Skeletal muscle cell (primary cell): Measurements from ENCODE around the gene MYL10.

Source experiments
- DNase-seq: peaks from one replicate; pipeline ENCODE4 v3.0.0-alpha.2; 2010; ENCODE audit warnings: low read depth
- H3K4me3 ChIP-seq: 2 replicates; pipeline ENCODE4 v1.5.1; 2011; ENCODE audit warnings: low read depth, mild to moderate bottlenecking, control low read depth, low read length, moderate library complexity

The MYL10 gene

DNA sequence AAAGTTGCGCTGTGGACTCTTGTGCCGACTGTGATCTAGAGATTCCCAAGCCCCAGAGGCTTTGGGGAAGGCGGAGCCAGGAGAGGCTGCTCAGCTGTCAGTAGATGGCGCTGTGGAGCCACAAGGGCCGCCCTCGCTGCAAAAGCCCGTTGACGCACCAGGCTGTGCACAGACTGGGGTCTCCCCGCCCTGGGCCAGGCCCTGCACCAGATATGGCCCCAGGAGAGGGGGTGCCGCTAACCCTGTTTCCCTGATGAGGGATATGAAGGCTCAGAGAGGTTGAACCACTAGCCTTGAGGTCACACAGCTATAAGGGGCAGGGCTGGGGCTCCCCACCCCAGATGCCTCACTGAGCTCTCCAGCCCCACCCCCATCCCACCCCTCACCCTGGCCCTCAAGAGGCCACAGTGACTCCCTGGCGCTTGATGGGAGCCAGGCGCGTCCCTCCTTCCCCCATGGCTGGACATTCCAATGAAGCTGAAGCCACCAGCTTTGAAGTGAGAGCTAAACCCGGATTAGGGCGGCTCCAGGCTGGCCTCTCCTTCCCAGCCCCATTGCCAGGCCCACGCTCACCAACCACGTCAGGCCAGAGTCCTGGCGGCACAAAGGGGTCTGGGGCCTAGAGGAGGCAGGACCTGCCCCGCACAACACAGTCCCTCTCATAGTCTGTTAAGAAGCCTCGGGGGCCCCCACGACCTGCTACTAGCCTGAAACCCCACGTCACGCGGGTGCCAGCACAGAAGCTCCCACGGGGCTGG lies 26.4 kb downstream of the MYL10 start:
- no peak overlapping the region for H3K4me3 ChIP-seq
- DNase-seq: no peak

DNA sequence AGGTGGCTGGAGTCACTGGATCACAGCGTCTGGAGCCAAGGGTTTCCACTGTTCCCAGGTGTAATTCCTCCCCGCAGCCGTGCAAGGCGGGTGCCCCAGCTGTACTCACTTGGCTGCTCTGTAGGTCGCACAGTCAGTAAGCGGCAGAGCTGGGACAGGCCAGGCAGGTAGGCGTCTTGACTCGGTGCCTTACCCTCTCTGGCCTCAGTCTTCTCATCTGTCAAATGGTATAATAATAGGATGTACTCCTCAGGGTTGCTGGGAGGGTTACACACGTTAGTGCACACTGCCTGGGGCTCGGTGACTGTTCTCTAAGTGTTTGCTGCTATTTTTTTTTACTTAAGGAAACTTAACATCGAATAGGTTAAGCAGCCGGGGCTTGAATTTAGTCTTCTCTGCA lies 27.0 kb downstream of the MYL10 start:
- no peak overlapping the region for H3K4me3 ChIP-seq

DNA sequence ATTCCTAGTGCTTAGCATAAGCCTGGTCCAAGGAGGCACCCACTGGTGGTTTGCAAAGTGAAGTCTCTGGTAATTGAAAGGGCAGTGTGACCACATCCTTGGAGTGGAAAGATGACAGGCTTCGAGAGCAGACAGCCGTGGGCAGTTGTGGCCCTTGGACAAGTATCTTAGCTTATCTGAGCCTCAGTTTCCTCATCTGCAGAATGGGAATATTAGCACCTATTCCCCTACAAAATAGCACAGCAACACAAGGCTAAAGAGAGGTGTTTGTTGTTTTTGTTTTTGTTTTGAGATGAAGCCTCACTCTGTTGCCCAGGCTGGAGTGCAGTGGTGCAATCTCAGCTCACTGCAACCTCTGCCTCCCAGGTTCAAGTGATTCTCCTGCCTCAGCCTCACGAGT lies 29.3 kb downstream of the MYL10 start:
- no peak for DNase-seq
- H3K4me3 ChIP-seq: no peak overlapping the region

More for the DNA sequence above, 27.0 kb downstream of the MYL10 start:
- no peak for DNase-seq

DNA sequence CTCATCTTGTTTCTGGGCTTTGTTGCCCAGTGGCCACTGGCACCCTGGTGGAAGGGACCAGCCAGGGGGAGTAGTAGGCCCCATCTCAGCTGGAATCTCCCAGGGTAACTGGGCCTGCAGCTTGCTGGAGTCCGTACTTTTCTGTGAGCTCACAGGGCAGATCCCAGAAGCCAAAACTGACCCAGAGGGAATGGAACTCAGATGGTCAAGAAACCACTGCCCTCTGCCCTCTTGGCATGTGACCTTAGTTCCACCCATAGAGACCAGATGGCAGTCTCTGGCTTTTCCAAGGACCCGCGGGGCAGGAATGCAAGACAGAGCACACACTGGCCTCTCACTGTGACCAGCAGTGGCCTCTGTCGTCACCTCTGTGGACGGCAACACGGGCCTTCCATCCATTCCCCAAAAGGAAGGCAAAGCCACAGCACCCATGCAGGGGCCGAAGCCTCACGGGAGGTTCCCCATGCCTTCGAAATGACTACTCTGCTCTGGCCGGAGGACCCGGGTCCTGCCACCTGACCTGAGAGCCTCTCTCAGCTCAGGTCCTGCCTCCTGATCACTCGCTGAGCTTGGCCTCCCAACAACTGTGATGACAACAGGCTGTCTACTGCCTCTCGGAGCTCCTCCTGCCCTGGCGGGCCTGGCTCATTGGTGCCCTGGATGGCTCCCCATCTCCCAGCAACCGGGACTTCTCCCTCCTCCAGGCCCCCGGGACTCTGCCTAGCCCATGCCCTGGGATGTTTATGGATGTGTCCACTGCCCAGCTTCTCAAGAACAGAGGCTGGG lies 29.9 kb downstream of the MYL10 start:
- no peak for DNase-seq
- H3K4me3 ChIP-seq: no peak overlapping the region

DNA sequence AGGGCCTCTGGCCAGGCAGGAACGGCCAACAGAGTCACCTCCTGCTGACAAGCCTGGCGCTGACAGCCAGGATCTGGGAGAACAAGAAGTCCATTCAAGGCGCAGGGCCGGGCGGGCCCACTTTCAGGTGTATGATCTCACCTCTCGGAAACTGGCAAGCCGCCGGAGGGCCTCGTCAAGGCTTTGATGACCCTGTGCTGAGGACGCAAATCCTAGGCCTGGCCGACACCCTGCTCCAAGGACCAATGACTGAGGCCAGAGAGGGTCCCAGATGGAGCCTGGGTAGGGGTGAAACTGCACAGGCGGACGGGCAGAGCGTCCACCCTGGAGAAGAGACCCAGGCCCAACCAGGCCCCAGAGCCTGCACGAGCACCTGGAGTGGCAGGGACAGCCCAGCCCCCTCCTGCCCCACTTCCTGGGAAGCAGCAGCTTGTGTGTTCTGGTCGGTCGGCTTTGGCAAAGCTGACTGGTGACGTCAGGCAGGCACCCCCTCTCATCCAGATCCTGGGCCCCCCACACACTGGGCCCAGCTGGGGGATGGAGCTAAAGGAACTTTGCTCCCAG lies 30.6 kb downstream of the MYL10 start:
- DNase-seq: no peak
- no peak overlapping the region for H3K4me3 ChIP-seq

DNA sequence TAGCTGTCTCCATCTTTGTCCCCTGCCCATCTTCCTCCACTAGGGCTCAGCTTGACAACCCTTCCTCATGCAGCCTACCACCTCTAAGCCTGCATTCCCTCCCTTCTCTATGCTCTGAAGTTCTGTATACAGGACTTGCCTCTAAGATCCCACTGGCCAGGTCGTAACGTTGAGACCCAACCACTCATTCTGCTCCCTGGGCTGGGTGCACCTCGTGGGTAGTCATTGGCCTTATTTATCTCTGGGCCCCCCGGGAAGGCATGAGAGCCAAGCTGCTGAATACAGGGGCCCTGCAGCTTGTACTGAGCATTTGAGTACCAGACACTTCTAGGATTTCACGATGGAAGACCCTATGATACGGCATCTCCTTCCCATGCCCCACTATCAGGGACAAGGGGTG lies 31.2 kb downstream of the MYL10 start:
- no peak for DNase-seq
- no peak overlapping the region for H3K4me3 ChIP-seq

DNA sequence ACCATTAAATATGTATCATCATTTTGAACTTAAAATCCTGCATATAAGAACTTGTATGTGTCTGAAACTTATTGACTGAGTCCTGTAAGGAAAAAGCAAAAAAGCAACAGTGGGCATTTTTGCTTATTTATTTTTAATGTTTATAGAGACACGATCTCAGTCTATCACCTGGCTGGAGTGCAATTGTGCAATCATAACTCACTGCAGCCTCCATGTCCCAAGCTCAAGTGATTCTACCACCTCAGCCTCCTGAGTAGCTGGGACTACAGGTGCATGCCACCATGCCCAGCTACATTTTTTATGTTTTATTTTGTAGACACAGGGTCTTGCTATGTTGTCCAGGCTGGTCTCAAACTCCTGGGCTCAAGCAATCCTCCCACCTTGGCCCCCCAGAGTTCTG lies 32.2 kb downstream of the MYL10 start:
- DNase-seq: no peak
- H3K4me3 ChIP-seq: no peak overlapping the region

DNA sequence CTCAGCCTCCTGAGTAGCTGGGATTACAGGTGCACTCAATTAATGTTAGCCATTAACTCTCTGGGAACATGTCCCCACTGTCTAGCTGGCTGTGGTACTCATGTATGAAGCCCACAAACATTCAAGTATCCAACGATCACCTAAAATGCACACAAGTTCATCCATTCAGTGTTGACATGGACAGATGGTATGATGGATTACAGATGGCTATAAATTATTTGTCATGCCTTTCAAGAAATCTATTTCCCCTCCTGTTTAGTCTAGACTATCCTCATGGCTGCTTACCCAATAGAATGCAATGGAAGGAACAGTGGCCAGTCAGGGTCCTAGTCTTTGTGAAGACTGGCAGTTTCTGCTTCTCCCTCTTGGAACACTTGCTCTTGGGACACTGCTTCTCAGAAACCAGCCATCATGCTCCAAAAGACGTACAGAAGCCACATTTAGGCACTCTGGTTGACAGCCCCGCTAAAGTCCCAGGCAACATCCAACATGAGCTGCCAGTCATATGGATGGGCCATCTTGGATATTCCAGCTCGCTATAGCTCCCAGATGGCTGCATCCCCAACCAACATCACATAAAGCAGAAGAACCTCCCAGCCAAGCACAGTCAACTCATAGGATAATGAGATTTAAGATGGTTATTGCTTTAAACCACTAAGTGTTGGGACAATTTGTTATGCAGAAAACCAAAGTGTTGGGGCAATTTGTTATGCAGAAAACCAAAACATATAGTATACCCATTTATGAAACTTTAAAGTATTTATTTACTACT lies 33.1 kb downstream of the MYL10 start:
- no peak for DNase-seq
- no peak overlapping the region for H3K4me3 ChIP-seq

DNA sequence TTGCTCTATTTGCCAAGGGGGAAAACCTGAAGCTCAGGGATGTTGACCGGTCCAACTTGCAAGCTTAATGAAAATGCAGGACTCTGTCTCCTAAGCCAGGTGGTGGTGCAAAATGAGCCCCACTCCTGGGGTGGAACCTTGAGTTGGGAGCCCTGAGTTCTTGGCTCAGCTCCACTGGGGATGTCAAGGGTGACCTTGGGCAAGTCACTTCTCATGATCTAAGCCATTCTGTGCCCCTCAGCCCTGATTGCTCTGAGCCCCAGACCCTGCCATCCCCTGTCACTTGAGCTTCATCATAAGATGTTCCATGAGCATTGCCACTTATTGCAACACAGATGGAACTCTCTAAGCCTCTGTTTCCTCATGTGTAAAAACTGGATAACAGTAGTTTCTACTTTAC lies 33.9 kb downstream of the MYL10 start:
- no peak for DNase-seq
- no peak overlapping the region for H3K4me3 ChIP-seq

DNA sequence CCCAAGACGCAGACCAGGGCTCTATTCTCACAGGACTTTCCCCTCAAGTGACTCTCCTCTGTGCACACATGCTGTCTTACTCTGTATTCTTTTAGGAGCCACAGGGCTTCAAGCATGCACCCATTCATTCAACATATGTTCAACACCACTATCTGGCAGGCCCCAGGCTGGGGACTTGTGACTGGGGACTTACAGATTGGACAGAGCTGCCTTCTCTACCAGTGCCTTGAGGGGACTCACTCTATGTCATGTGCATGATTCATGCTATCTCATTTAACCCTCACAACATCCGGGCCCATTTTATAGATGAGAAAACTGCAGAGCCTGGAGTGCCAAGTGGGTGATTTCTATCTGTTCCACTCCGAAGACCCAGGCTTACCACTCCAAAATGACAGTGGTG lies 34.3 kb downstream of the MYL10 start:
- DNase-seq: no peak
- no peak overlapping the region for H3K4me3 ChIP-seq

DNA sequence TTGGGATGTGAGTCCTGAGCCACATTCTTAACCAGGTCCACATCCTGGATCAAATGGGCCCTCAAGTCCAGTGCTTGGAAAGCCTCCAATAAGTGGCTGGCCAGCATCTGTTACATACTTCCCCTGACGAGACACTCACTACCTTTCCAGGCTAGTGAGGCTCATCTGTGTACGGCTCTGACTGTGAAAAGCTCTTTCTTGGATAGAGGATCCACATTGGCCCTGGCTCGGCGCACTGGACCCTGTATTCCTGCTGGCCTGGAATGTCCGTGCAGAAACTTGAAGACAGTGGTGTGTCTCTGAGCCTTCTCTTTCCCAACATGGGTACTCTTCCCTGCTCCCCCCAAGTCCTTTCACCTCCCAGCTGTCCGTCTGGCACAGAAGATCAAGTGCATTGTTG lies 35.5 kb downstream of the MYL10 start:
- no peak for DNase-seq
- H3K4me3 ChIP-seq: no peak overlapping the region

DNA sequence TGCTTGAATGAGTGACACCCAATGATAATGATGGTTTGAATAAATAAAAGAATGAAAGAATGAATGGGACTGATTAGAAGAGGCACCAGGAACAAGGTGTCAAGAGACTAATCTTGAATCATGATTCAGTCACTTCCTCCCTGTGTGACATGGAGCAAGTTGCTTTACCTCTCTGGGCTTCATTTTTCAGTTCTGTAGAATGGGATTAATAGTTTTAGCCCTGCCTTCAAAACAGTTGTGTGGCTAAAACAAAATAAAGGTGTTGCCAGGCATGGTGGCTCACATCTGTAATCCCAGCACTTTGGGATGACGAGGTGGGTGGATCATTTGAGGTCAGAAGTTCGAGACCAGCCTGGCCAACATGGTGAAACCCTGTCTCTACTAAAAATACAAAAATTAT lies 37.6 kb downstream of the MYL10 start:
- DNase-seq: no peak
- no peak overlapping the region for H3K4me3 ChIP-seq

DNA sequence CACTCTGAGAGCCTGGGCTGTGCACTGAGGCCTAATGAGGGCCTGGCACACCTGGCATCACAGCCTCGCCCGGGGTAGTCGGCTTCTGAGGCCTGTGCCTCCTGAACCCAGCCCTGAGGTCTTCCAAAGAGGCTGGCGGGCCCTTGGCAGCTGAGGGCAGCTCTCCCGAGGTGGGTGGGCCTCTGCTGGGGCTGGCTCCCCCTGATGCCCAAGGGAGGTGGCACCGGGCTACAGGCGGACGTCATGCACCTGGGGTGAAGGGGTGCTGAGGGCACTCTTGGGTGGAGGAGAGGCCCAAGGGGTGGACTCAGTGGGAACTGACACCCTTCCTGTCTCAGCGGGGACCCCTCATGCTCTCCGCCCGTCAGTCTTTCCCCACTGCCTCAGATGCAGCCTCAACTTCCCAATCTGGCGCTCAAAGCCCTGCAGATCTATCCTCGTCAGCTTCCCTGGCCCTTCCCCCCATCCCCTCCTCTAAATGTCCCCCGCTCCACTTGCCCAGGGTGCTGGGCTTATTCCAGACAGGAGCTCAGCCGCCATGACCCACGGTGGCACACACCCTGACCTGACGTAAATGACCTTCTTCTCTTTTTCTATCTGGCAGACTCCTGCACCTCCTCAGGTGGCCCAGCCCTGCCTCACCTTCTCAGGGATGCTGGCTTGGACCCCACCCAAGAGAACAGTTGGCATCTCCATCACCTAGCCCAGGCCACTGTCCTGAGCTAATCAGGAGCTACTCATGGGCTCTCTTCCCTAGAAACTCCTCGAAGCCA lies 38.2 kb downstream of the MYL10 start:
- no peak for DNase-seq
- H3K4me3 ChIP-seq: no peak overlapping the region

DNA sequence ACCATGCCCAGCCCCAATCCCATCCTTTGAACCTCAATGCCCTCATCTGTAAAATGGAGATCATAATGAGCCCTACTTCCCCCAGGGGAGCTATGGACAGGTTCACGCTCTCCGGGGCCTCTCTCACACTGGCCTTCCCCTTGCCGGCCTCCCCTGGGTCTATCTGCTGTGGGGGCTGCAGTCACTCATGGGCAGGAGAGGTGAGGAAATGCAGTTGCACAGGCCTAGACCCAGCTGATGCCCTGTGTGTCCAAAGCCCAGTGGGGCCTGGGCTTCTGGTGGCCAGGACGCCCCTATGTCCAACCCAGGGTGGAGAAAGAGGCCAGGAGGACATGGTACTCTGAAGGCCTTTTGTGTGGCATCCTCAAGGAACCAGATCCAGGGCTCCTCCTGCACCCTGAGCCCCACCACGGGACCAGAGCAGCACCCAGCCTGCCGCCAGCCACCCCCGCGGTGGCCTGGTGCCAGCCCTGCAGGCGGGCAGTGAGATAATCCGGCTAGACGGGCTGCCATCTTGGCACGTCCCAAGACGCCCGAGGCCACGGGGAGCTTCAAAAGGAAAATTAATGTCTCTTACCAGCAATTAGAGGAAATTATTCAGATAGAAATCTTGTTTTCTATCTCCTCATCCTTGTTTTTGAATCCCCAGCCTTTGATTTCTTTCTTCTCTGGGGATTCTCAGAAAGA lies 39.0 kb downstream of the MYL10 start:
- no peak overlapping the region for H3K4me3 ChIP-seq
- no peak for DNase-seq

DNA sequence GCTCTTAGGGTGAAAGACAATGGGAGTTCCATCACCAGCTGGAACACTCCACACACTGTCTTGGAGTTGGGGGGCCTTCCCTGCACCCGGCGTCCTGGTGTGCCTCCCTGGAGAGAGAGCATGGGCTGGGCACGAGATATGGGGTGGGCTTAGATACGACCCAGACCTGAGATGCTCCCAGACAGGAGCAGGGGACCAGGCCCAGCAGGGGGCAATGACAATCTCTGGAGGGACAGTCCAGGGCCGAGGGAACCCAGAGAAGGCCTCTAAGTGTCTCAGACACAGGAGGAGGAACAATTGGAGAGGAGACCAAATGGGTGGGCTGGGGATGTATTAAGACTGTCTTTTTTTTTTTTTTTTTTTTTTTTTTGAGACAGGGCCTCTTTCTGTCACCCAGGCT lies 40.0 kb downstream of the MYL10 start:
- no peak for DNase-seq
- no peak overlapping the region for H3K4me3 ChIP-seq

DNA sequence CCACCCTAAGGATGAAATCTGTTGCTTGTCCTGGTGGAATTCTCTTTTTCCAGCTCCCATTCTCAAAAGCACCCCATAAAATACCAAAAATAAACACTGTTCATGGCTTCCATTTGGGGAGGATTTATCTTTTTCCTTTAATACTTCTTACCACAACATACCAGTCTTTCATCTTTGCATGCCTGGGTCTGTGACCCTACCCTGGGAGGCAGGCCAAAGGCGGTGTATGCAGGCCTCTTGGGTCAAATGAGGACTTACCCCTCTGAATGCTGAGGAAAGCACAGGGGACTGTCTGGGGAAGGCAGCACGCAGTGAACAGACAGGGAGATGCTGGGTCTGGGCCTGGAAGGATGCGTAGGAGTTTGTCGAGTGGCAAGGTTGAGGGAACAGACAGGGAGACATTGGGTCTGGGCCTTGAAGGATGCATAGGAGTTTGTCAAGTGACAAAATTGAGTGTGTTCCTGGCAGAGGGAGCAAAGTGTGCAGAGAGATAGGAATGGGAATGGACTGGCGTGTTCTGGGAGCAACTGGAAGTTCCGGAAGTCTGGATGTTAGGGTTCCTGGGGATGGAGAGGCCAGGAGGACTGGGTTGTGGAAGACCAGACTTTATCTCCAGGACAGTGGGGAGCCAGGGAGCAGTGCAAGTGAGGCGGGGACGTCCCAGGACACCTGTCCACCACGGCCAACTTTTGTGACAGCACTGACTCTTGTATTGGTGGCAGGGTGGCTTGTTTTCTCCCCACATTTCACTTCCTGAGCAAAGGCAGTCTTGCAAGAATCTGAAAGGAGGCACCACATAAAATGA lies 40.8 kb downstream of the MYL10 start:
- DNase-seq: no peak
- H3K4me3 ChIP-seq: no peak overlapping the region

DNA sequence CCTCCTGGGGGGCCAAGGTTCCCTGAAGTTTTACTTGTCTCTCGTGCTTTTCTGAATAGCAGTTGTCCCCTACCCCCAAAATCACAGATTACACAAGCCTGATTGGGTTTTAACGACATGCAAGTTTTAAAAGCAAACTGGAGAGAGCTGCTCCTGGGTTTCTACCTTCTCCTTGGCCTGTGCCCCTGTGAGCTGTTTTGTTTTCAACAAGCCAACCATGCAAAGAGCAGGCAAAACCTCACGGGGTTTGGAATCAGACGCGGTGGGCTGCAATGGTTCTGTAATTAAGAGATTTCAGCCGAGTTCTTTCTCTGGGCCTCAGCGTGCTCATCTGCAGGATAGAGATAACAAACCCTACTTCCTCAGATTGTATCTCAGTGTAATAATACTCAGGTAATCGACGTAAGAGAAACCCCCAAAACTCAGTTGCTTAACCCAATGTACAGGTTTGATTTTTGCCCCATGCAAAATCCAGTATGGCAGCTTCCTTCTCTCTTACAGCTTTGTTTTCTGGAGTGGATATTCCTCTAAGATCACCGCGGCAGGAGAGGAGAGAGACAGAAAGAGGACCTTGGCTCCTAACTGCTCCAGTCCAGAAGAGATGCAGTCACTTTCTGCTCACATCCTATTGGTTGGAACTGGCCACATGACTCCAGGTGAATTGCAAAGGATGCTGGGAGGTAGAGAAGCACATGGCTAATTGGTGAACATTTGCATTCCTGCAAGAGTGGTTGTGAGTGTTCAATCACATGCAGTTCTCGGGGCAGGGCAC lies 42.0 kb downstream of the MYL10 start:
- no peak for DNase-seq
- no peak overlapping the region for H3K4me3 ChIP-seq
